SH-SY5Y (cell line): ENCODE measurements around the gene SH3BP2.

ENCODE experiments used
- GATA2 ChIP-seq: IDR thresholded peaks from 2 replicates; pipeline ENCODE4 v1.6.1; 2011; ENCODE audit warnings: mild to moderate bottlenecking, low read depth, low read length
- GATA3 ChIP-seq: IDR thresholded peaks from 2 replicates; pipeline ENCODE4 v1.6.1; 2011; ENCODE audit warnings: low read depth, mild to moderate bottlenecking, low read length, moderate library complexity

The SH3BP2 gene

DNA sequence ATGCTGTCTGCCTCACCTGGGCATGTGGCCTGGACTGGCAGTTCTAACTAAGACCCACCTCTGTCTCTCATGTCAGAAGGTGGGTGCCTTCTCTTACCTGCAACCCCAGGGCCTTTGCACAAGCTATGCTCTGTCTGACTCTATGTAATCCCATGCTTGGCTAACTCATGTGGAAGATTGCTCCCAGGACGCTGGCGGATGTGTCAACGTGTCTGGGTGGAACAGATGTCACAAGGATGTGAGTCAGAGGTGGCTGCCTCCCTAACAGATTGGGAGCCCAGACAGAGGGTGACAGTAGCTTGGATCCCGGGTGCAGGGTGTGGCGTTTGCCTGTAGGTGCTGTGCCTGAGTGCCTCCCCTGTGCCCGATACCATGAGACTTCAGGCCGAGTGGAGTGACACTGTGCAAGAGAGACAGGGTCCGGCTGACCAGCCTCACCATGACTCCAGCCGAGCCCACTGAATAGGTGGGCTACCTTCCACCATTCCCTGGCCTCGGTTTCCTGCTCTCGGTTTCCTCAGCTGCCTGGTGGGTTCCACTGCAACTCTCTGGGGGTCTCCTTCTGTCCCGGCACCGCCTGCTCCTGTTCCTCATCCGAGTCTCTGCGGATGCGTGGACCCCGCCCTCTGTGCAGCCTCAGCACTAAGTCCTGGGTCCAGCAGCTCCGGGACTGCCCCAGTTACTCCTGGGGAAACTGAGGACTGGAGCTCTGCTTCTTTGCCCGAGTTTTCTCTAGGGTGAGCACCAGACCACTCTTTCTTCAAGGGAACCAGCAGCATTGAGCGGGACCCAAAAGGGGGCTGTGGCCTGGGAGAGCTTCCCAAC lies 11.0 kb downstream of the SH3BP2 start:
- TF ChIP-seq GATA2 (no peak), GATA3 (no peak)

- no peak for TF ChIP-seq GATA3
- TF ChIP-seq GATA2 = no peak
Observed at GRCh38 chr4:2804449-2804972, 11.6 kb downstream of the SH3BP2 start.

- no peak for TF ChIP-seq GATA3
- no peak for TF ChIP-seq GATA2
Observed at GRCh38 chr4:2804973-2805501, 12.2 kb downstream of the SH3BP2 start.

DNA sequence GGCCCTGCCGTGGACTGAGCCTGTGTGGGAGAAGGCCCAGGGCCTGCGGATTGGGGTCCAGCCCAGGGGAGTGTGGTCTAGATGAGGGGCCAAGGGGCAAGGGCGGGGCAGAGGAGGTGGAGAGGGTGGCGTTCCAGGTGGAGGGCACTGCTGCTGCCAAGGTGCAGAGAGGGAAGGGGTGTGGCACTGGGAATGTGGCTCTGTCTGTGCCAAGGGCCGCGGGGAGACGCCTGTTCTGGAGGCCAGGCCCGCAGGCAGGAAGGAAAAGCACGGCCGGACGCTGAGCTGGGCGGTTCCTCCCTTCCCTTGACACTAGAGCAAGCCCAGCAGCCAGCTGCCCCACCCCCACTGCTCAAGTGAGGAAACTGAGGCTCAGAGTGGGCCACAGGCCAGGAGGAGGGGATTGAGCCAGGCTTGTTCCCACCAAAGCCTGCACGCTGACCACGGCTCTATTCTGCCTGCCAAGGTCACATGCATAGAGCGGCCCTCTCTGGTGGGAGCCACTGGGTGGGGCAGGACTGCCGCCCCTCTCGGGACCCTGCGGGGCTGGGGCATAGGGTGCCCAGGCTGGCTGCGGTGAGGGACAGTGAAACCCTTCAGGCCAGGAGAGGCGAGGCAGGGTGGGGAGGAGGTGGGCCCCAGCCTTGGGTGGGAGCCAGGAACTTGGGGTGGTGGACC lies 13.0 kb downstream of the SH3BP2 start:
- TF ChIP-seq GATA3 = no peak
- no peak for TF ChIP-seq GATA2

- TF ChIP-seq GATA2 = no peak
Observed at GRCh38 chr4:2806390-2807355, 13.8 kb downstream of the SH3BP2 start.

- TF ChIP-seq GATA3 = no peak
- no peak for TF ChIP-seq GATA2
Observed at GRCh38 chr4:2807571-2807970, 14.7 kb downstream of the SH3BP2 start.

DNA sequence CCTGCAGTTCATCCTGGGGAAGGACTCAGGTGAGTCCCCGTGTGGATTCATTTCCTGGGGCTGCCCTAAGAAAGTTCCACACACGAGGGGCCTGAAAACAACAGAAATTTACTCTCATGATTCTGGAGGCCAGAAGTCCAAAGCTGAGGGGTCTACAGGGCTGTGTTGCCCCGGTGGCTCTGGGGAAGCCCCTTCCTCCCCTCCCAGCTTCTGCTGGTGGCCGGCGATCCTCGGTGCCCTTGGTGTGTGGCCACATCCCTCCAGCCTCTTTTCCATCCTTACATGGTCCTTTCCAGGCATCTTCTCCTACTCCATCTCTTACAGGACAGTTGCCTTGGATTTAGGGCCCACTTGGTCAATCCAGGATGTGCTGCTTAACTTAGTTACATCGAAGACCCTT lies 15.1 kb downstream of the SH3BP2 start:
- no peak for TF ChIP-seq GATA3
- TF ChIP-seq GATA2 = no peak

- TF ChIP-seq GATA3 (no peak), GATA2 (no peak)
Observed at GRCh38 chr4:2809610-2810180, 16.8 kb downstream of the SH3BP2 start.

DNA sequence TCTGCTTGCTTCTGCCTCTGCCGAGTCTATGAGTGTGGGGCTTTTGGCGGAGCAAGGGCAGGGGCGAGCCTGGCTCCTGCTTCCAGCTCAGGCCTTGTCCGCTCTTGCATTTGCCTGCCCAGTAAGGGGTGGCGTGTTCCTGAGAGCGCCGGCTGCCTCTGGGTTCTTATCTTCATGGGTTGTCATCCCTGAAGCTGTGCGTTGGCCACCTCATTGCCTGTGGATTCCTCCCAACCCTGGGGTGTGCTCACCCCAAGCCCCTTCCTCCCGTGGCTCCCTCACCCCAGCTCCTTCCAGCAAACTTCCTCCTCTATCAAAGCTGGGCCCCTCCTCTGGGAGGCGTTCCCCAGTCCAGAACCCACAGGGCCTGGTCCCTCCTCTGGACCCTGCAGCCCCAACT lies 17.5 kb downstream of the SH3BP2 start:
- TF ChIP-seq GATA3 = no peak
- no peak for TF ChIP-seq GATA2

DNA sequence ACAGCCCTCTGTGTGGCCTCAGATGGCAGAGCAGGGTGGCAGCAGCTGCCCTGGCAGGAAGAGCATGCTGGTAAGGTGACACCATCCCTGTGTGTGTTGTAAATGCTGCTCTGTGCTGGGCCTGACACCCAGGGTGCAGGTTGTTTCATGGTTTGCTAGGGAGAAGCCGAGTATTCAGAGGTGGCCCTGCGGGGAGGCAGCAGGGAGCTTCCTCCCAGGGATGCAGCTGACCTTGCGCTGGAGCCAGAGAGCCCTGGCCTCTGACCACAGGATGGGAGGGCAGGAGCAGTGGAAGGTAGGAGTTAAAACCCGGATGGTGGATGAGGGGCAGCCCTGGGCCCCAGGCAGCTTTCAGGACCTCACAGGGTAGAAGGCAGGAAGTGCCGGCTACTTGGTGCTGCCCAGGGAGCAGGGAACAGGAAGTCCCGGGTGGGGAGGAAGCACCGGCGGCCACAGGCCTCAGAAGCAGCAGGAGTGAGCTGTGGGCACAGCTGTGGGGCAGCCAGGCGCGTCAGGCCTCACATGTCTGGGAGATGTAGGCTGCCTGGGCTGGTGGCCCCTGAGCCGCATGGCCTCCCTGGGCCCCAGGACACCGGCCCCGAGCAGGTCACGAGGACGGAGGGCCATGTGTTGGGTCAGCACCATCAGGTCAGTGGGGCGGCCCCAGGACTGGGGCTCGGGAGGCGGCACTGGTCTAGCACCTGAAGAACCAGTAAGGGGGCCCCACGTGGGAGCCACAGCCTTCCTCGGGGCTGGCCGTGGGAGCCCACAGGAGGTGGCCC lies 19.1 kb downstream of the SH3BP2 start:
- no peak for TF ChIP-seq GATA2
- no peak for TF ChIP-seq GATA3

DNA sequence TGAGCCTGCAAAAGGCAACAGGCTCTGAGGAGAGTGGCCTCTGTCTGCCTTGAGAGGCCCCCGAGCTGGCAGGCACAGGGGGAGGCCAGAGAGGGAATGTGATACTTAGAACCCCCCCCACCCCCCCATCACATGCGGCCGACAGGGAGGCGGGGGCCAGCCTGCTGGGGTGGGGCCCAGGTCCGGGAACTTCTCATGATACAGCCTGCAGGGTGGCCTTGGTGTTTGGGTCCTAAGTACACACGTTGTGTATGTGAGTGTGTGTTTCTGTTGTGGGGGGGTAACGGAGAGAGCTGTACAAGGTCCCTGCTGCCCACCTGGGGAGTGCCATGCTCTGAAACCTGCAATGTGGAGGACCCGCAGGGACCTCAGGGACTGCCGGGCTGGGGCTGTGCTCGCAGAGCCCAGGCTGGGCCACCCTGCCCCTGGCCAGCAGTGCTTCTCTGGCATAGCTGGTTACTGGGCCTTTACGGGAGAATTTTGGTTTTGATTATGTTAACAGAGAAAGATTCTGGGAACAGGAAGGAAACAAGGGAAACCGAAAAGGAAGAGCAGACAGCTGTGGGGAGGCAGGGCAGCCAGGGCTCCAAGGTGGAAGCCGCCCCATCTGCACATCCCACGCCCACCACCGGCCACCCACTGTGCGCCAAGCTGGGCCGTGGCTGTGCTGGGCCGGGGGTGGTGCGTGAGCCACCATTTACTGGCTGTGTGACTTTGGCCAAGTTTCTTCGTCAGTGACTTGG lies 19.9 kb downstream of the SH3BP2 start:
- TF ChIP-seq GATA2 (no peak), GATA3 (no peak)
